HEK293 (cell line): Measurements from ENCODE around the gene ZNF350.

Experiments
- EGR2 ChIP-seq: fragments of 450-650 bp; formaldehyde crosslinking; IDR thresholded peaks from 2 replicates; pipeline ENCODE4 v1.5.1; 2016; ENCODE audit warnings: low read depth, missing biosample characterization, missing genetic modification characterization
- HIC1 ChIP-seq: fragments of 450-650 bp; formaldehyde crosslinking; IDR thresholded peaks from 2 replicates; pipeline ENCODE4 v1.5.1; 2016; ENCODE audit warnings: missing biosample characterization, missing genetic modification characterization
- HOXC10 ChIP-seq: sonication (generic); formaldehyde crosslinking; IDR thresholded peaks from 2 replicates; pipeline ENCODE4 v1.8.1; 2023; ENCODE audit warnings: mild to moderate bottlenecking, missing genetic modification reagents
- KLF16 ChIP-seq: fragments of 450-650 bp; formaldehyde crosslinking; IDR thresholded peaks from 2 replicates; pipeline ENCODE4 v1.5.1; 2017; ENCODE audit warnings: missing biosample characterization, missing genetic modification characterization
- PRDM1 ChIP-seq: fragments of 450-650 bp; formaldehyde crosslinking; IDR thresholded peaks from 2 replicates; pipeline ENCODE4; 2016; ENCODE audit warnings: missing biosample characterization, missing genetic modification characterization
- SALL2 ChIP-seq: fragments of 450-650 bp; formaldehyde crosslinking; IDR thresholded peaks from 2 replicates; pipeline ENCODE4 v1.5.0; 2017; ENCODE audit warnings: missing biosample characterization, mild to moderate bottlenecking, missing genetic modification characterization, borderline replicate concordance
- TRIM28 ChIP-seq: IDR thresholded peaks from 2 replicates; pipeline ENCODE4 v1.6.1; 2011; ENCODE audit warnings: low read length, control low read depth, borderline replicate concordance
- ZBTB10 ChIP-seq: fragments of 450-650 bp; formaldehyde crosslinking; IDR thresholded peaks from 2 replicates; pipeline ENCODE4 v1.5.1; 2016; ENCODE audit warnings: missing biosample characterization, missing genetic modification characterization
- ZBTB21 ChIP-seq: fragments of 450-650 bp; formaldehyde crosslinking; IDR thresholded peaks from 2 replicates; pipeline ENCODE4 v1.5.1; 2017; ENCODE audit warnings: missing biosample characterization, missing genetic modification characterization
- ZBTB8A ChIP-seq: fragments of 450-650 bp; formaldehyde crosslinking; IDR thresholded peaks from 2 replicates; pipeline ENCODE4 v1.5.1; 2016; ENCODE audit warnings: missing biosample characterization, missing genetic modification characterization
- ZNF112 ChIP-seq: fragments of 450-650 bp; formaldehyde crosslinking; IDR thresholded peaks from 2 replicates; pipeline ENCODE4 v1.5.0; 2017; ENCODE audit warnings: missing biosample characterization, missing genetic modification characterization
- ZNF2 ChIP-seq: fragments of 450-650 bp; formaldehyde crosslinking; IDR thresholded peaks from 2 replicates; pipeline ENCODE4 v1.5.1; 2016; ENCODE audit warnings: missing biosample characterization, missing genetic modification characterization
- ZNF221 ChIP-seq: fragments of 450-650 bp; formaldehyde crosslinking; IDR thresholded peaks from 2 replicates; pipeline ENCODE4 v1.5.1; 2017; ENCODE audit warnings: missing biosample characterization, missing genetic modification characterization, borderline replicate concordance
- ZNF280D ChIP-seq: fragments of 450-650 bp; formaldehyde crosslinking; IDR thresholded peaks from 2 replicates; pipeline ENCODE4 v1.5.1; 2016; ENCODE audit warnings: missing biosample characterization, missing genetic modification characterization
- ZNF366 ChIP-seq: fragments of 450-650 bp; formaldehyde crosslinking; conservative IDR thresholded peaks from 2 replicates; pipeline ENCODE4 v1.5.1; 2016; ENCODE audit warnings: missing biosample characterization, missing genetic modification characterization
- ZNF473 ChIP-seq: fragments of 450-650 bp; formaldehyde crosslinking; IDR thresholded peaks from 2 replicates; pipeline ENCODE4 v1.5.1; 2017; ENCODE audit warnings: missing biosample characterization, missing genetic modification characterization
- ZNF558 ChIP-seq: fragments of 450-650 bp; formaldehyde crosslinking; IDR thresholded peaks from 2 replicates; pipeline ENCODE4 v1.5.1; 2016; ENCODE audit warnings: missing biosample characterization, missing genetic modification characterization
- ZNF677 ChIP-seq: fragments of 450-650 bp; IDR thresholded peaks from 2 replicates; pipeline ENCODE4 v1.5.0; 2018; ENCODE audit warnings: missing biosample characterization, mild to moderate bottlenecking, missing genetic modification characterization, moderate library complexity
- ZNF701 ChIP-seq: fragments of 450-650 bp; formaldehyde crosslinking; IDR thresholded peaks from 2 replicates; pipeline ENCODE4 v1.5.1; 2016; ENCODE audit warnings: missing biosample characterization, missing genetic modification characterization
- ZSCAN23 ChIP-seq: fragments of 450-650 bp; formaldehyde crosslinking; IDR thresholded peaks from 2 replicates; pipeline ENCODE4 v1.5.1; 2016; ENCODE audit warnings: missing biosample characterization, missing genetic modification characterization
- ZXDB ChIP-seq: fragments of 450-650 bp; formaldehyde crosslinking; IDR thresholded peaks from 2 replicates; pipeline ENCODE4 v1.5.1; 2016; ENCODE audit warnings: missing biosample characterization, missing genetic modification characterization
- TF ChIP-seq, protein P1 (sequence below): fragments of 450-650 bp; formaldehyde crosslinking; conservative IDR thresholded peaks from 2 replicates; pipeline ENCODE4 v1.5.1; 2016; ENCODE audit warnings: low read depth, missing biosample characterization, missing genetic modification characterization
- TF ChIP-seq, protein P2 (sequence below): fragments of 450-650 bp; formaldehyde crosslinking; IDR thresholded peaks from 2 replicates; pipeline ENCODE4 v1.5.1; 2017; ENCODE audit warnings: missing biosample characterization, missing genetic modification characterization
- TF ChIP-seq, protein P3 (sequence below): fragments of 450-650 bp; formaldehyde crosslinking; IDR thresholded peaks from 2 replicates; pipeline ENCODE4 v1.5.1; 2016; ENCODE audit warnings: missing biosample characterization, missing genetic modification characterization

The ZNF350 gene

DNA sequence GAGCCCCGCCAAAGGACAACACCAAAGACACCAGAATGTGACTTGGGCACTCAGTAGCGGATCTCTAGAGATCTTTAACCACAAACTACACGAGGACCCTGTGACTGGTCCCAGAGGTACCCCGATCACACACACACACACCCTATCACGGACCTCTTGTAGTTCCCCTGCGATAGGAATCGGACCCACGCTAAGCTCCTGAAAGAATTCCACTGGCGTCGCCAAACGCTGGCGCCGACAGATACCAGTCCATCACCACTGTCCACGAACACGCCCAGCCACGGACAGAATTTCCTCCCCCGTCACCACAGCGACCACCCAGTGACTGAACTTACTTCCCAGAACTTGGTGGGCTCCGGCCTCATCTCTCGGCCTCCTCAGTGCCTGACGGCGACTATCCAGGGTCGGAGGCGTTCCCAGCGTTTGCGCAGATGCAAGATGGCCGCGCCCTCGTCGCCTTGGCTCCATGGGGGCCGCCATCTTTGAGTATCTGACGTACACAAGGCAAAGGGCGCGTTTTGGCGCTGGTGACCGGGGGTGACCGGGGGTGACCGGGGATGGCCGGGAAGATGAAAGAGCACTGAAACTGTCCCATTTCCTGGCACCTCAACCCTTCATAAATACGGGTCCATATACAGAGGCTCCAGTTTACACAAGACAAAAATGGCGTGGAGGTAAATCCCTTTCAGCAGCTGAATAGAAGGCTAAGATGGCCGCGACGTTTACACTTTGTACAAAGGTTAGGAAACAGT lies 21.3 kb upstream of the ZNF350 start, which contains the start of gene ZNF615 (continued):
- TF ChIP-seq ZSCAN23 (tag by site-specific recombination) (no peak), ZNF366 (tag by site-specific recombination) (no peak), ZBTB21 (tag by site-specific recombination) (no peak), ZBTB8A (tag by site-specific recombination) (peak; percentile 42; the same call in 1 of the 2 replicates), EGR2 (0 out of 2 replicates have a peak, but pooled peaks have one; percentile 5), ZNF112 (tag by site-specific recombination) (no peak), ZXDB (peak; percentile 75), ZNF558 (tag by site-specific recombination) (no peak; the same call in 1 of the 2 replicates), ZNF701 (tag by site-specific recombination) (no peak), ZNF221 (tag by site-specific recombination) (no peak), ZBTB10 (tag by site-specific recombination) (peak; percentile 70), ZNF677 (tag by site-specific recombination) (no peak), PRDM1 (tag by site-specific recombination) (no peak), ZNF280D (peak; percentile 92; the same call in 1 of the 2 replicates), ZNF473 (tag by site-specific recombination) (no peak), HIC1 (no peak), HOXC10 (CRISPR knock-in tag) (no peak), TRIM28 (no peak), ZNF2 (no peak), KLF16 (tag by site-specific recombination) (no peak), SALL2 (tag by site-specific recombination) (no peak)
- TF ChIP-seq, protein P1, sequence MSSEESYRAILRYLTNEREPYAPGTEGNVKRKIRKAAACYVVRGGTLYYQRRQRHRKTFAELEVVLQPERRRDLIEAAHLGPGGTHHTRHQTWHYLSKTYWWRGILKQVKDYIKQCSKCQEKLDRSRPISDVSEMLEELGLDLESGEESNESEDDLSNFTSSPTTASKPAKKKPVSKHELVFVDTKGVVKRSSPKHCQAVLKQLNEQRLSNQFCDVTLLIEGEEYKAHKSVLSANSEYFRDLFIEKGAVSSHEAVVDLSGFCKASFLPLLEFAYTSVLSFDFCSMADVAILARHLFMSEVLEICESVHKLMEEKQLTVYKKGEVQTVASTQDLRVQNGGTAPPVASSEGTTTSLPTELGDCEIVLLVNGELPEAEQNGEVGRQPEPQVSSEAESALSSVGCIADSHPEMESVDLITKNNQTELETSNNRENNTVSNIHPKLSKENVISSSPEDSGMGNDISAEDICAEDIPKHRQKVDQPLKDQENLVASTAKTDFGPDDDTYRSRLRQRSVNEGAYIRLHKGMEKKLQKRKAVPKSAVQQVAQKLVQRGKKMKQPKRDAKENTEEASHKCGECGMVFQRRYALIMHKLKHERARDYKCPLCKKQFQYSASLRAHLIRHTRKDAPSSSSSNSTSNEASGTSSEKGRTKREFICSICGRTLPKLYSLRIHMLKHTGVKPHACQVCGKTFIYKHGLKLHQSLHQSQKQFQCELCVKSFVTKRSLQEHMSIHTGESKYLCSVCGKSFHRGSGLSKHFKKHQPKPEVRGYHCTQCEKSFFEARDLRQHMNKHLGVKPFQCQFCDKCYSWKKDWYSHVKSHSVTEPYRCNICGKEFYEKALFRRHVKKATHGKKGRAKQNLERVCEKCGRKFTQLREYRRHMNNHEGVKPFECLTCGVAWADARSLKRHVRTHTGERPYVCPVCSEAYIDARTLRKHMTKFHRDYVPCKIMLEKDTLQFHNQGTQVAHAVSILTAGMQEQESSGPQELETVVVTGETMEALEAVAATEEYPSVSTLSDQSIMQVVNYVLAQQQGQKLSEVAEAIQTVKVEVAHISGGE (tag by site-specific recombination), result 0 out of 2 replicates have a peak, but pooled peaks have one; percentile 26
- TF ChIP-seq, protein P2, sequence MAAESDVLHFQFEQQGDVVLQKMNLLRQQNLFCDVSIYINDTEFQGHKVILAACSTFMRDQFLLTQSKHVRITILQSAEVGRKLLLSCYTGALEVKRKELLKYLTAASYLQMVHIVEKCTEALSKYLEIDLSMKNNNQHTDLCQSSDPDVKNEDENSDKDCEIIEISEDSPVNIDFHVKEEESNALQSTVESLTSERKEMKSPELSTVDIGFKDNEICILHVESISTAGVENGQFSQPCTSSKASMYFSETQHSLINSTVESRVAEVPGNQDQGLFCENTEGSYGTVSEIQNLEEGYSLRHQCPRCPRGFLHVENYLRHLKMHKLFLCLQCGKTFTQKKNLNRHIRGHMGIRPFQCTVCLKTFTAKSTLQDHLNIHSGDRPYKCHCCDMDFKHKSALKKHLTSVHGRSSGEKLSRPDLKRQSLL (tag by site-specific recombination), result no peak
- TF ChIP-seq, protein P3, sequence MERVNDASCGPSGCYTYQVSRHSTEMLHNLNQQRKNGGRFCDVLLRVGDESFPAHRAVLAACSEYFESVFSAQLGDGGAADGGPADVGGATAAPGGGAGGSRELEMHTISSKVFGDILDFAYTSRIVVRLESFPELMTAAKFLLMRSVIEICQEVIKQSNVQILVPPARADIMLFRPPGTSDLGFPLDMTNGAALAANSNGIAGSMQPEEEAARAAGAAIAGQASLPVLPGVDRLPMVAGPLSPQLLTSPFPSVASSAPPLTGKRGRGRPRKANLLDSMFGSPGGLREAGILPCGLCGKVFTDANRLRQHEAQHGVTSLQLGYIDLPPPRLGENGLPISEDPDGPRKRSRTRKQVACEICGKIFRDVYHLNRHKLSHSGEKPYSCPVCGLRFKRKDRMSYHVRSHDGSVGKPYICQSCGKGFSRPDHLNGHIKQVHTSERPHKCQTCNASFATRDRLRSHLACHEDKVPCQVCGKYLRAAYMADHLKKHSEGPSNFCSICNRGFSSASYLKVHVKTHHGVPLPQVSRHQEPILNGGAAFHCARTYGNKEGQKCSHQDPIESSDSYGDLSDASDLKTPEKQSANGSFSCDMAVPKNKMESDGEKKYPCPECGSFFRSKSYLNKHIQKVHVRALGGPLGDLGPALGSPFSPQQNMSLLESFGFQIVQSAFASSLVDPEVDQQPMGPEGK (tag by site-specific recombination), result peak; percentile 38; the same call in 1 of the 2 replicates
